K562 (cell line): Measurements from ENCODE around the gene TRAF1. TPM values are rescaled to one million over a fixed set of nuclear protein-coding genes. Genes with fewer than 3 reads are reported as not detected.

Experiments used
- ATAC-seq: fragments of 200-7000 bp; cut with Tn5 transposase; 3 replicates; pipeline ENCODE4 v1.9.1; 2020; ENCODE audit warnings: moderate library complexity
- BruUV-seq: library from RNA; stranded (reverse); fragments of 400-500 nt; replicated peaks from 2 replicates; lab custom pipeline; 2021; lab: Mats Ljungman, UMichigan
- CTCF ChIA-PET: fragments of 300-600 bp; formaldehyde crosslinking; extraction: SDS; loops from one replicate; lab custom pipeline; 2021; ENCODE audit warnings: low intra/inter-chr PET ratio; lab: Yijun Ruan, JAX
- POLR2A ChIA-PET: fragments of 300-600, 350-650 bp; sonication (Branson Sonifier 250); formaldehyde crosslinking; extraction: SDS; loops from one replicate; lab custom pipeline; 2021; ENCODE audit warnings: antibody characterized with exemption, inconsistent platforms; lab: Yijun Ruan, JAX
- DNase-seq, 4 experiments: peaks; one replicate each; pipeline versions ENCODE4 v3.0.0 to v3.0.0-alpha.2; 2011 to 2018; ENCODE audit warnings: low spot score in 3 of 4, mixed read lengths in 3 of 4; ENCODE audit errors: extremely low read depth in 1 of 4
- FAIRE-seq: peaks from 2 replicates; lab custom pipeline; 2011; peaks lifted over from hg19 to GRCh38; lab: Jason Lieb, UNC
- H2AFZ ChIP-seq: 2 replicates; pipeline ENCODE4 v1.6.0; 2011; ENCODE audit warnings: low read depth, low read length, control low read depth, inconsistent platforms
- H3K27ac ChIP-seq: fragments of 200-600 bp; 3 replicates; pipeline ENCODE4 v1.8.0; 2011; ENCODE audit warnings: low read depth, mild to moderate bottlenecking, control low read depth, inconsistent platforms, low read length, moderate library complexity, mixed read lengths; ENCODE audit errors: extremely low read depth
- H3K27me3 ChIP-seq, 2 experiments: fragments of 300-600 bp in 1 of 2; 2 replicates in 1 of 2; 3 replicates in 1 of 2; pipeline versions ENCODE4 v1.6.0 to v1.8.0; 2011; ENCODE audit warnings: inconsistent platforms in 2 of 2, low read length in 2 of 2, mild to moderate bottlenecking in 1 of 2, mixed read lengths in 1 of 2, moderate library complexity in 1 of 2; ENCODE audit not compliant: control insufficient read depth in 2 of 2, insufficient read depth in 2 of 2
- H3K36me3 ChIP-seq: fragments of 300-600 bp; 3 replicates; pipeline ENCODE4 v1.8.0; 2011; ENCODE audit warnings: mild to moderate bottlenecking, low read length, inconsistent platforms; ENCODE audit not compliant: control insufficient read depth, insufficient read depth
- H3K4me1 ChIP-seq, 2 experiments: fragments of 200-600 bp in 1 of 2; replicated peaks in 1 of 2; 2 replicates in 1 of 2; 3 replicates in 1 of 2; pipeline versions ENCODE4 v1.5.1 to v1.8.0; 2011; ENCODE audit warnings: inconsistent platforms in 2 of 2, low read length in 2 of 2, mild to moderate bottlenecking in 1 of 2, mixed read lengths in 1 of 2, moderate library complexity in 1 of 2; ENCODE audit not compliant: control insufficient read depth in 2 of 2, insufficient read depth in 2 of 2
- H3K4me2 ChIP-seq: 2 replicates; pipeline ENCODE4 v1.6.1; 2011; ENCODE audit warnings: low read length, control low read depth, inconsistent platforms, mixed read lengths; ENCODE audit not compliant: insufficient read depth
- H3K4me3 ChIP-seq: fragments of 200-600 bp; sonication (generic), shearing (Covaris generic); 2 replicates; pipeline ENCODE4 v1.5.1; 2016; ENCODE audit warnings: control low read depth, inconsistent platforms
- H3K79me2 ChIP-seq: fragments of 200-600 bp; 3 replicates; pipeline ENCODE4 v1.8.0; 2011; ENCODE audit warnings: low read length, inconsistent platforms; ENCODE audit not compliant: control insufficient read depth, insufficient read depth
- H3K9ac ChIP-seq, 2 experiments: 2 replicates each; pipeline versions ENCODE4 v1.6.0 to v1.6.1; 2011; ENCODE audit warnings: low read depth in 2 of 2, low read length in 2 of 2, control low read depth in 1 of 2, inconsistent platforms in 1 of 2, mild to moderate bottlenecking in 1 of 2, mixed read lengths in 1 of 2; ENCODE audit not compliant: insufficient read depth in 1 of 2
- H3K9me1 ChIP-seq: one replicate; pipeline ENCODE4 v1.6.0; 2011; ENCODE audit warnings: inconsistent platforms, mild to moderate bottlenecking, low read length, moderate library complexity; ENCODE audit not compliant: control insufficient read depth, insufficient read depth
- H3K9me3 ChIP-seq: replicated peaks from 2 replicates; pipeline ENCODE4 v1.5.1; 2011; ENCODE audit warnings: low read depth, low read length, inconsistent platforms; ENCODE audit not compliant: control insufficient read depth, insufficient read depth
- H4K20me1 ChIP-seq: replicated peaks from 2 replicates; pipeline ENCODE4 v1.6.1; 2011; ENCODE audit warnings: low read length, inconsistent platforms, mixed read lengths; ENCODE audit not compliant: control insufficient read depth, insufficient read depth
- CEBPG ChIP-seq, 3 experiments: fragments of 200-800 bp in 1 of 3; sonication (Bioruptor generic) in 1 of 3; sonication (generic) in 1 of 3; formaldehyde crosslinking in 1 of 3; IDR thresholded peaks in 2 of 3; conservative IDR thresholded peaks in 1 of 3; 2 replicates each; pipeline versions ENCODE4 v1.6.1 to v1.8.0; 2016 to 2022; ENCODE audit warnings: missing compliant biosample characterization in 2 of 3, missing genetic modification characterization in 2 of 3, mild to moderate bottlenecking in 1 of 3, missing genetic modification reagents in 1 of 3
- CREB1 ChIP-seq, 2 experiments: sonication (generic) in 1 of 2; formaldehyde crosslinking in 1 of 2; IDR thresholded peaks; 2 replicates each; pipeline versions ENCODE4 v1.6.1 to v1.8.0; 2012 to 2022; ENCODE audit warnings: inconsistent platforms in 1 of 2, mild to moderate bottlenecking in 1 of 2, missing genetic modification reagents in 1 of 2, moderate library complexity in 1 of 2
- ETV6 ChIP-seq, 3 experiments: fragments of 150-350 bp in 1 of 3; sonication (generic) in 1 of 3; formaldehyde crosslinking in 1 of 3; IDR thresholded peaks; 2 replicates each; pipeline versions ENCODE4 v1.6.1 to v1.8.0; 2014 to 2022; ENCODE audit warnings: borderline replicate concordance in 2 of 3, low read depth in 2 of 3, antibody characterized with exemption in 1 of 3, low read length in 1 of 3, mild to moderate bottlenecking in 1 of 3, missing genetic modification reagents in 1 of 3
- MXI1 ChIP-seq: IDR thresholded peaks from 2 replicates; pipeline ENCODE4 v1.6.1; 2011; ENCODE audit warnings: low read depth, mild to moderate bottlenecking, improper control_type of control experiment, low read length
- NR2C2 ChIP-seq, 2 experiments: fragments of 200-800 bp in 1 of 2; sonication (Bioruptor generic) in 1 of 2; sonication (generic) in 1 of 2; formaldehyde crosslinking in 1 of 2; IDR thresholded peaks; 2 replicates each; pipeline versions ENCODE4 v1.6.1 to v1.8.0; 2016 to 2022; ENCODE audit warnings: mild to moderate bottlenecking in 1 of 2, missing compliant biosample characterization in 1 of 2, missing genetic modification characterization in 1 of 2, missing genetic modification reagents in 1 of 2
- RAD21 ChIP-seq, 2 experiments: fragments of 250-450 bp in 1 of 2; fragments of 450-650 bp in 1 of 2; sonication (Bioruptor Pico) in 1 of 2; formaldehyde crosslinking in 1 of 2; IDR thresholded peaks in 1 of 2; conservative IDR thresholded peaks in 1 of 2; 2 replicates each; pipeline versions ENCODE4 v1.4.0 to v1.8.0; 2020 to 2022; ENCODE audit warnings: mild to moderate bottlenecking in 2 of 2, moderate library complexity in 1 of 2
- RNF2 ChIP-seq: sonication (generic); IDR thresholded peaks from 2 replicates; pipeline ENCODE4 v1.6.1; 2016
- SAP30 ChIP-seq: fragments of 200-600 bp; sonication (generic); IDR thresholded peaks from 2 replicates; pipeline ENCODE4 v1.6.1; 2012; ENCODE audit warnings: borderline replicate concordance, low read depth, mild to moderate bottlenecking, moderate library complexity, low read length, control low read depth, inconsistent platforms; ENCODE audit not compliant: insufficient read depth, poor library complexity, severe bottlenecking
- ZNF263 ChIP-seq: sonication (generic); formaldehyde crosslinking; IDR thresholded peaks from 2 replicates; pipeline ENCODE4 v1.8.0; 2022; ENCODE audit warnings: mild to moderate bottlenecking, missing genetic modification reagents, borderline replicate concordance
- WGBS: fragments of 100-300 bp; shearing (Covaris generic); methylation state at CpG from one replicate; pipeline ENCODE4 v1.1.6; 2016; ENCODE audit warnings: low coverage, mixed read lengths; ENCODE audit not compliant: insufficient coverage; ENCODE audit errors: missing lambda C conversion rate; 5-methylcytosine and 5-hydroxymethylcytosine counted together
- in situ Hi-C: fragments of 300-500 bp; cut with MboI; formaldehyde crosslinking; loops from 4 replicates; pipeline ENCODE4 v1.15.0; 2018; ENCODE audit warnings: inconsistent platforms, mixed read lengths
- intact Hi-C: fragments of 100-400 bp; cut with micrococcal nuclease; formaldehyde crosslinking; loops from 2 replicates; pipeline ENCODE4 v1.14.2; 2022
- polyA plus RNA-seq, 8 experiments: library from polyadenylated mRNA; depleted of rRNA in 4 of 8; stranded (reverse) in 5 of 8; unstranded in 3 of 8; fragments of >200 nt; fragmentation: Nextera tagmentation in 2 of 8; fragmentation: Illumina TruSeq in 1 of 8; extraction: Ambion mirVana in 2 of 8; extraction: Trizol in 1 of 8; gene quantifications; 2 replicates each; pipeline versions ENCODE4 v1.2.1 to v1.2.3, GENCODE V29; 2011 to 2014; ENCODE audit warnings: inconsistent platforms in 1 of 8, missing spikeins in 1 of 8
- total RNA-seq, 7 experiments: library from RNA; depleted of rRNA in 6 of 7; stranded (reverse); fragments of >200 nt in 6 of 7; fragmentation: Illumina TruSeq in 2 of 7; extraction: Trizol in 2 of 7; gene quantifications; 2 replicates each; pipeline versions ENCODE4 v1.2.1 to v1.2.3, GENCODE V29; 2011 to 2021; ENCODE audit warnings: low replicate concordance in 1 of 7
- TF ChIP-seq, protein P1 (sequence below), 2 experiments: fragments of 450-650 bp in 1 of 2; IDR thresholded peaks; 2 replicates each; pipeline ENCODE4 v1.6.1; 2011 to 2017; ENCODE audit warnings: low read depth in 2 of 2, antibody characterized with exemption in 1 of 2, borderline replicate concordance in 1 of 2, low read length in 1 of 2, mild to moderate bottlenecking in 1 of 2, mixed read lengths in 1 of 2; ENCODE audit not compliant: control insufficient read depth in 1 of 2
- TF ChIP-seq, protein P2 (sequence below), 2 experiments: fragments of 450-650 bp; IDR thresholded peaks; 2 replicates each; pipeline ENCODE4 v1.6.1; 2018; ENCODE audit warnings: mild to moderate bottlenecking in 2 of 2, low read depth in 1 of 2; ENCODE audit not compliant: partially characterized antibody in 2 of 2

Gene TRAF1
- total and polyA plus RNA-seq, 9 of the 15 experiments (the other 6 are each of a cell fraction or from before 2014, with no cell fraction given), result 0.01 to 1.1 (median 0.04) TPM; not detected in 2

DNA sequence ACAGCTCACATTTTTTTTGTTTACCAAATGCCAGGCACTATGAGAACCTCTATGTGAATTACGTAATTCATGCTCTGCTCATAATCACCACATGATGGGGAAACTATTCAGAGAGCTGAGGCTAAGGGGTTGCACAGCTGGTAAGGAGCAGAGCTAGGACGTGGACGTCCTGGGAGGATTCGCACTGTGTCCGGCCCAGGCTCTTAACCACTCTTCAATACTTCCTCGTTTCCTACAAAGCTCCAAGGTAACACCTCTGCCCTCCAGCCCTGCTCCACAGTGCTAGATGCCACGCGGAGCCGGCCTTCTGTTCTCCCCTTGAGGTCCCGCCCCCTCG is 58.3 kb downstream of the TRAF1 start:
- 4% methylated on average over 11 of the region's 11 CpGs for WGBS
- Histone ChIP-seq H3K9me1 (peaks cover 8% of the 10 kb centered on the region), H3K4me3 (peak overlapping the region; percentile 12; the same call in 1 of the 2 replicates), H3K27ac (peak overlapping the region; percentile 65), H3K9me3 (no peaks in the 10 kb centered on the region), H3K27me3 (no peaks in the 10 kb centered on the region), H4K20me1 (no peaks in the 10 kb centered on the region), H3K79me2 (peaks cover 21% of the 10 kb centered on the region), H3K4me2 (peak overlapping the region; percentile 88), H2AFZ (peak overlapping the region; percentile 71), H3K4me1 (peaks cover 13 to 27% of the 10 kb centered on the region in 2 experiments), H3K36me3 (peaks cover 88% of the 10 kb centered on the region), H3K9ac (peak overlapping the region; percentile 59 to 84)
- in situ Hi-C loops (no loop called here), intact Hi-C loops (loop anchor here (1.0 to 10.0 kb wide), 4 partner anchors 25 to 254 kb away; no protein-coding TSS in a partner anchor)
- DNase-seq, result no peak
- no peak for ATAC-seq
- FAIRE-seq, result no peak
- ChIA-PET CTCF (no interaction called here), POLR2A (interaction anchor here (0.5 to 15.5 kb wide), 13 partner anchors 10 to 75 kb away, joined by 3 to 464 read pairs (median 4); partner anchors contain the start of genes FBXW2, PHF19 and PSMD5)
- BruUV-seq, result no TSS peak
- TF ChIP-seq CREB1 (IDR thresholded peaks at IDR 0.05), result no peak
- no peak for TF ChIP-seq CREB1 (CRISPR knock-in tag; IDR thresholded peaks at IDR 0.05)
- no peak for TF ChIP-seq NR2C2 (CRISPR knock-in tag; IDR thresholded peaks at IDR 0.05)
- no peak for TF ChIP-seq NR2C2 (tag; IDR thresholded peaks at IDR 0.05)
- TF ChIP-seq SAP30, result peak; percentile 88
- TF ChIP-seq ETV6 (IDR thresholded peaks at IDR 0.05; ENCODE audit: borderline replicate concordance in 1 of 2, low read depth in 2 of 2, low read length in 1 of 2), result no peak
- TF ChIP-seq ETV6 (CRISPR knock-in tag; IDR thresholded peaks at IDR 0.05; ENCODE audit: borderline replicate concordance), result no peak
- peak in 1 of 2 experiments; percentile 27; a peak in 1 of 4 replicates for TF ChIP-seq RAD21 (CRISPR knock-in tag; conservative IDR thresholded peaks at IDR 0.05 in 1 of 2, IDR thresholded peaks at IDR 0.05 in 1 of 2)
- peak; percentile 86 for TF ChIP-seq MXI1
- TF ChIP-seq RNF2, result no peak
- TF ChIP-seq, protein P1, sequence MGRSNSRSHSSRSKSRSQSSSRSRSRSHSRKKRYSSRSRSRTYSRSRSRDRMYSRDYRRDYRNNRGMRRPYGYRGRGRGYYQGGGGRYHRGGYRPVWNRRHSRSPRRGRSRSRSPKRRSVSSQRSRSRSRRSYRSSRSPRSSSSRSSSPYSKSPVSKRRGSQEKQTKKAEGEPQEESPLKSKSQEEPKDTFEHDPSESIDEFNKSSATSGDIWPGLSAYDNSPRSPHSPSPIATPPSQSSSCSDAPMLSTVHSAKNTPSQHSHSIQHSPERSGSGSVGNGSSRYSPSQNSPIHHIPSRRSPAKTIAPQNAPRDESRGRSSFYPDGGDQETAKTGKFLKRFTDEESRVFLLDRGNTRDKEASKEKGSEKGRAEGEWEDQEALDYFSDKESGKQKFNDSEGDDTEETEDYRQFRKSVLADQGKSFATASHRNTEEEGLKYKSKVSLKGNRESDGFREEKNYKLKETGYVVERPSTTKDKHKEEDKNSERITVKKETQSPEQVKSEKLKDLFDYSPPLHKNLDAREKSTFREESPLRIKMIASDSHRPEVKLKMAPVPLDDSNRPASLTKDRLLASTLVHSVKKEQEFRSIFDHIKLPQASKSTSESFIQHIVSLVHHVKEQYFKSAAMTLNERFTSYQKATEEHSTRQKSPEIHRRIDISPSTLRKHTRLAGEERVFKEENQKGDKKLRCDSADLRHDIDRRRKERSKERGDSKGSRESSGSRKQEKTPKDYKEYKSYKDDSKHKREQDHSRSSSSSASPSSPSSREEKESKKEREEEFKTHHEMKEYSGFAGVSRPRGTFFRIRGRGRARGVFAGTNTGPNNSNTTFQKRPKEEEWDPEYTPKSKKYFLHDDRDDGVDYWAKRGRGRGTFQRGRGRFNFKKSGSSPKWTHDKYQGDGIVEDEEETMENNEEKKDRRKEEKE (IDR thresholded peaks at IDR 0.05; ENCODE audit: borderline replicate concordance in 1 of 2, control insufficient read depth in 1 of 2, low read depth in 2 of 2, low read length in 1 of 2), result no peak
- TF ChIP-seq, protein P2, sequence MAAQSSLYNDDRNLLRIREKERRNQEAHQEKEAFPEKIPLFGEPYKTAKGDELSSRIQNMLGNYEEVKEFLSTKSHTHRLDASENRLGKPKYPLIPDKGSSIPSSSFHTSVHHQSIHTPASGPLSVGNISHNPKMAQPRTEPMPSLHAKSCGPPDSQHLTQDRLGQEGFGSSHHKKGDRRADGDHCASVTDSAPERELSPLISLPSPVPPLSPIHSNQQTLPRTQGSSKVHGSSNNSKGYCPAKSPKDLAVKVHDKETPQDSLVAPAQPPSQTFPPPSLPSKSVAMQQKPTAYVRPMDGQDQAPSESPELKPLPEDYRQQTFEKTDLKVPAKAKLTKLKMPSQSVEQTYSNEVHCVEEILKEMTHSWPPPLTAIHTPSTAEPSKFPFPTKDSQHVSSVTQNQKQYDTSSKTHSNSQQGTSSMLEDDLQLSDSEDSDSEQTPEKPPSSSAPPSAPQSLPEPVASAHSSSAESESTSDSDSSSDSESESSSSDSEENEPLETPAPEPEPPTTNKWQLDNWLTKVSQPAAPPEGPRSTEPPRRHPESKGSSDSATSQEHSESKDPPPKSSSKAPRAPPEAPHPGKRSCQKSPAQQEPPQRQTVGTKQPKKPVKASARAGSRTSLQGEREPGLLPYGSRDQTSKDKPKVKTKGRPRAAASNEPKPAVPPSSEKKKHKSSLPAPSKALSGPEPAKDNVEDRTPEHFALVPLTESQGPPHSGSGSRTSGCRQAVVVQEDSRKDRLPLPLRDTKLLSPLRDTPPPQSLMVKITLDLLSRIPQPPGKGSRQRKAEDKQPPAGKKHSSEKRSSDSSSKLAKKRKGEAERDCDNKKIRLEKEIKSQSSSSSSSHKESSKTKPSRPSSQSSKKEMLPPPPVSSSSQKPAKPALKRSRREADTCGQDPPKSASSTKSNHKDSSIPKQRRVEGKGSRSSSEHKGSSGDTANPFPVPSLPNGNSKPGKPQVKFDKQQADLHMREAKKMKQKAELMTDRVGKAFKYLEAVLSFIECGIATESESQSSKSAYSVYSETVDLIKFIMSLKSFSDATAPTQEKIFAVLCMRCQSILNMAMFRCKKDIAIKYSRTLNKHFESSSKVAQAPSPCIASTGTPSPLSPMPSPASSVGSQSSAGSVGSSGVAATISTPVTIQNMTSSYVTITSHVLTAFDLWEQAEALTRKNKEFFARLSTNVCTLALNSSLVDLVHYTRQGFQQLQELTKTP (IDR thresholded peaks at IDR 0.05; ENCODE audit: low read depth in 1 of 2, partially characterized antibody in 2 of 2), result no peak
- no peak for TF ChIP-seq CEBPG (CRISPR knock-in tag; IDR thresholded peaks at IDR 0.05)
- TF ChIP-seq CEBPG (tag; conservative IDR thresholded peaks at IDR 0.05 in 1 of 2, IDR thresholded peaks at IDR 0.05 in 1 of 2), result peak in 1 of 2 experiments; percentile 94; a peak in 2 of 4 replicates
- TF ChIP-seq ZNF263, result no peak
